HepG2 (cell line): Measurements from ENCODE around the gene TMEM141. TPM values are rescaled to one million over a fixed set of nuclear protein-coding genes. Genes with fewer than 3 reads are reported as not detected.
A peak's percentile ranks its signal among the peaks of the same experiment; 100 is the strongest.

Experiments
- AKAP8 ChIP-seq: sonication (generic); formaldehyde crosslinking; IDR thresholded peaks from 2 replicates; pipeline ENCODE4 v1.5.1; 2020; ENCODE audit warnings: mild to moderate bottlenecking, missing genetic modification reagents
- DMTF1 ChIP-seq: sonication (generic); formaldehyde crosslinking; IDR thresholded peaks from 2 replicates; pipeline ENCODE4 v1.4.0; 2020; ENCODE audit warnings: mild to moderate bottlenecking, missing genetic modification reagents
- MEIS2 ChIP-seq: sonication (generic); formaldehyde crosslinking; IDR thresholded peaks from 2 replicates; pipeline ENCODE4 v1.9.0; 2021; ENCODE audit warnings: mild to moderate bottlenecking, missing genetic modification reagents
- MYPOP ChIP-seq: sonication (generic); formaldehyde crosslinking; IDR thresholded peaks from 2 replicates; pipeline ENCODE4 v1.8.1; 2023; ENCODE audit warnings: mild to moderate bottlenecking, moderate library complexity, missing genetic modification reagents
- NCOR1 ChIP-seq: fragments of 200-600 bp; sonication (generic); IDR thresholded peaks from 2 replicates; pipeline ENCODE4 v1.7.0; 2017; ENCODE audit warnings: antibody characterized with exemption, low read length, borderline replicate concordance
- SNAPC5 ChIP-seq: sonication (generic); formaldehyde crosslinking; IDR thresholded peaks from 2 replicates; pipeline ENCODE4 v1.8.1; 2023; ENCODE audit warnings: mild to moderate bottlenecking, missing genetic modification reagents, borderline replicate concordance
- TBX3 ChIP-seq: fragments of 450-650 bp; IDR thresholded peaks from 2 replicates; pipeline ENCODE4 v1.6.1; 2017; ENCODE audit warnings: antibody characterized with exemption, mild to moderate bottlenecking, inconsistent platforms, borderline replicate concordance
- ZBTB43 ChIP-seq: sonication (generic); formaldehyde crosslinking; conservative IDR thresholded peaks from 2 replicates; pipeline ENCODE4 v1.4.0; 2020; ENCODE audit warnings: missing genetic modification reagents
- ZKSCAN8 ChIP-seq: IDR thresholded peaks from 2 replicates; pipeline ENCODE4 v1.6.1; 2016; ENCODE audit warnings: borderline replicate concordance, missing genetic modification reagents, missing compliant biosample characterization
- ZNF263 ChIP-seq: sonication (generic); formaldehyde crosslinking; IDR thresholded peaks from 2 replicates; pipeline ENCODE4 v1.4.0; 2020; ENCODE audit warnings: missing genetic modification reagents
- ZNF317 ChIP-seq: sonication (generic); formaldehyde crosslinking; IDR thresholded peaks from 2 replicates; pipeline ENCODE4 v1.5.0; 2020; ENCODE audit warnings: mild to moderate bottlenecking, missing genetic modification reagents
- ZNF546 ChIP-seq: sonication (generic); formaldehyde crosslinking; conservative IDR thresholded peaks from 2 replicates; pipeline ENCODE4 v1.8.1; 2023; ENCODE audit warnings: mild to moderate bottlenecking, missing genetic modification reagents
- ZNF660 ChIP-seq: sonication (generic); formaldehyde crosslinking; IDR thresholded peaks from 2 replicates; pipeline ENCODE4 v1.5.1; 2020; ENCODE audit warnings: mild to moderate bottlenecking, low read depth, missing genetic modification reagents, borderline replicate concordance
- ZNF709 ChIP-seq: sonication (generic); formaldehyde crosslinking; IDR thresholded peaks from 2 replicates; pipeline ENCODE4 v1.5.0; 2020; ENCODE audit warnings: mild to moderate bottlenecking, missing genetic modification reagents
- ZNF749 ChIP-seq: sonication (generic); formaldehyde crosslinking; IDR thresholded peaks from 2 replicates; pipeline ENCODE4 v1.8.0; 2022; ENCODE audit warnings: mild to moderate bottlenecking, missing genetic modification reagents, moderate library complexity, borderline replicate concordance
- polyA plus RNA-seq, 8 experiments: library from polyadenylated mRNA; depleted of rRNA in 3 of 8; stranded (reverse) in 7 of 8; unstranded in 1 of 8; fragments of >200 nt; fragmentation: Illumina TruSeq in 4 of 8; extraction: Trizol in 4 of 8; gene quantifications; 2 replicates each; pipeline versions ENCODE4 v1.2.1 to v1.2.3, GENCODE V29; 2011 to 2016; ENCODE audit warnings: low read depth in 4 of 8, missing spikeins in 1 of 8, mixed read lengths in 1 of 8; ENCODE audit not compliant: insufficient read depth in 1 of 8
- total RNA-seq, 5 experiments: library from RNA; depleted of rRNA; stranded (reverse); fragments of >200 nt; fragmentation: Illumina TruSeq; extraction: Trizol; gene quantifications; 2 replicates each; pipeline ENCODE4 v1.2.3, GENCODE V29; 2016; ENCODE audit warnings: low read depth in 1 of 5
- TF ChIP-seq, protein P1 (sequence below): sonication (generic); formaldehyde crosslinking; IDR thresholded peaks from 2 replicates; pipeline ENCODE4 v1.5.0; 2020; ENCODE audit warnings: missing genetic modification reagents
- TF ChIP-seq, protein P2 (sequence below): sonication (generic); formaldehyde crosslinking; IDR thresholded peaks from 2 replicates; pipeline ENCODE4 v1.8.0; 2022; ENCODE audit warnings: missing genetic modification reagents, low read depth, mild to moderate bottlenecking, borderline replicate concordance
- TF ChIP-seq, protein P3 (sequence below): sonication (generic); formaldehyde crosslinking; IDR thresholded peaks from 2 replicates; pipeline ENCODE4 v1.5.1; 2020; ENCODE audit warnings: mild to moderate bottlenecking, missing genetic modification reagents, moderate library complexity

The TMEM141 gene
- total and polyA plus RNA-seq, 2 of the 13 experiments (the other 11 are each of a cell fraction or from before 2014, with no cell fraction given): 81.0 to 202 TPM

GRCh38 chr9:136796238-136796774 lies 5.2 kb downstream of the TMEM141 start, which contains the start of gene CCDC183 (continued):
- TF ChIP-seq DMTF1 (CRISPR knock-in tag) (no peak), ZBTB43 (CRISPR knock-in tag) (no peak), SNAPC5 (CRISPR knock-in tag) (no peak), ZNF546 (0 out of 2 replicates have a peak, but pooled peaks have one; percentile 15), ZNF660 (CRISPR knock-in tag) (no peak), ZNF263 (no peak), ZNF709 (CRISPR knock-in tag) (no peak), AKAP8 (peak; percentile 44; the same call in 1 of the 2 replicates), ZKSCAN8 (no peak), ZNF749 (CRISPR knock-in tag) (no peak), TBX3 (no peak), MYPOP (CRISPR knock-in tag) (no peak), MEIS2 (no peak), ZNF317 (CRISPR knock-in tag) (no peak), NCOR1 (no peak)
- TF ChIP-seq, protein P1, sequence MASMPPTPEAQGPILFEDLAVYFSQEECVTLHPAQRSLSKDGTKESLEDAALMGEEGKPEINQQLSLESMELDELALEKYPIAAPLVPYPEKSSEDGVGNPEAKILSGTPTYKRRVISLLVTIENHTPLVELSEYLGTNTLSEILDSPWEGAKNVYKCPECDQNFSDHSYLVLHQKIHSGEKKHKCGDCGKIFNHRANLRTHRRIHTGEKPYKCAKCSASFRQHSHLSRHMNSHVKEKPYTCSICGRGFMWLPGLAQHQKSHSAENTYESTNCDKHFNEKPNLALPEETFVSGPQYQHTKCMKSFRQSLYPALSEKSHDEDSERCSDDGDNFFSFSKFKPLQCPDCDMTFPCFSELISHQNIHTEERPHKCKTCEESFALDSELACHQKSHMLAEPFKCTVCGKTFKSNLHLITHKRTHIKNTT (CRISPR knock-in tag): no peak
- TF ChIP-seq, protein P2, sequence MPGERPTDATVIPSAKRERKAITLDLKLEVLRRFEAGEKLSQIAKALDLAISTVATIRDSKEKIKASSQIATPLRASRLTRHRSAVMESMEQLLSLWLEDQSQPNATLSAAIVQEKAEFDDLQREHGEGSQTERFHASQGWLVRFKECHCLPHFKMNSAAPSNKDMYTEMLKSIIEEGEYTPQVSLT (CRISPR knock-in tag): no peak
- TF ChIP-seq, protein P3, sequence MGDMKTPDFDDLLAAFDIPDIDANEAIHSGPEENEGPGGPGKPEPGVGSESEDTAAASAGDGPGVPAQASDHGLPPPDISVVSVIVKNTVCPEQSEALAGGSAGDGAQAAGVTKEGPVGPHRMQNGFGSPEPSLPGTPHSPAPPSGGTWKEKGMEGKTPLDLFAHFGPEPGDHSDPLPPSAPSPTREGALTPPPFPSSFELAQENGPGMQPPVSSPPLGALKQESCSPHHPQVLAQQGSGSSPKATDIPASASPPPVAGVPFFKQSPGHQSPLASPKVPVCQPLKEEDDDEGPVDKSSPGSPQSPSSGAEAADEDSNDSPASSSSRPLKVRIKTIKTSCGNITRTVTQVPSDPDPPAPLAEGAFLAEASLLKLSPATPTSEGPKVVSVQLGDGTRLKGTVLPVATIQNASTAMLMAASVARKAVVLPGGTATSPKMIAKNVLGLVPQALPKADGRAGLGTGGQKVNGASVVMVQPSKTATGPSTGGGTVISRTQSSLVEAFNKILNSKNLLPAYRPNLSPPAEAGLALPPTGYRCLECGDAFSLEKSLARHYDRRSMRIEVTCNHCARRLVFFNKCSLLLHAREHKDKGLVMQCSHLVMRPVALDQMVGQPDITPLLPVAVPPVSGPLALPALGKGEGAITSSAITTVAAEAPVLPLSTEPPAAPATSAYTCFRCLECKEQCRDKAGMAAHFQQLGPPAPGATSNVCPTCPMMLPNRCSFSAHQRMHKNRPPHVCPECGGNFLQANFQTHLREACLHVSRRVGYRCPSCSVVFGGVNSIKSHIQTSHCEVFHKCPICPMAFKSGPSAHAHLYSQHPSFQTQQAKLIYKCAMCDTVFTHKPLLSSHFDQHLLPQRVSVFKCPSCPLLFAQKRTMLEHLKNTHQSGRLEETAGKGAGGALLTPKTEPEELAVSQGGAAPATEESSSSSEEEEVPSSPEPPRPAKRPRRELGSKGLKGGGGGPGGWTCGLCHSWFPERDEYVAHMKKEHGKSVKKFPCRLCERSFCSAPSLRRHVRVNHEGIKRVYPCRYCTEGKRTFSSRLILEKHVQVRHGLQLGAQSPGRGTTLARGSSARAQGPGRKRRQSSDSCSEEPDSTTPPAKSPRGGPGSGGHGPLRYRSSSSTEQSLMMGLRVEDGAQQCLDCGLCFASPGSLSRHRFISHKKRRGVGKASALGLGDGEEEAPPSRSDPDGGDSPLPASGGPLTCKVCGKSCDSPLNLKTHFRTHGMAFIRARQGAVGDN (CRISPR knock-in tag): peak; percentile 54
